Left lung (tissue), 10 donors: ENCODE results near the gene METTL13. TPM values are rescaled to one million over a fixed set of nuclear protein-coding genes. Genes with fewer than 3 reads are reported as not detected.
A peak's percentile ranks its signal among the peaks of the same experiment; 100 is the strongest.

Experiments used
- ATAC-seq: fragments of 200-7000 bp; cut with Tn5 transposase; one replicate; pipeline ENCODE4 v1.9.1; 2020; ENCODE audit warnings: moderate library complexity
- DNase-seq, 4 donors: peaks; one replicate each; pipeline ENCODE4 v3.0.0-alpha.2; 2013 to 2020
- H3K27ac ChIP-seq, 2 donors: fragments of 200-600 bp; sonication (generic) in 1 of 2; one replicate each; pipeline versions ENCODE4 v1.5.0 to v1.8.0; 2020 to 2021
- H3K27me3 ChIP-seq, 2 donors: fragments of 200-600 bp; sonication (generic) in 1 of 2; one replicate each; pipeline versions ENCODE4 v1.5.0 to v1.8.0; 2020 to 2021
- H3K36me3 ChIP-seq, 2 donors: fragments of 200-600 bp; sonication (generic) in 1 of 2; one replicate each; pipeline versions ENCODE4 v1.5.0 to v1.8.0; 2020 to 2021
- H3K4me1 ChIP-seq, 2 donors: fragments of 200-600 bp; one replicate each; pipeline ENCODE4 v1.8.0; 2021
- H3K4me3 ChIP-seq, 2 donors: fragments of 200-600 bp; sonication (generic) in 1 of 2; one replicate each; pipeline versions ENCODE4 v1.5.0 to v1.8.0; 2020 to 2021; ENCODE audit warnings: mild to moderate bottlenecking in 1 of 2
- H3K9me3 ChIP-seq, 2 donors: fragments of 200-600 bp; sonication (generic) in 1 of 2; one replicate each; pipeline versions ENCODE4 v1.5.0 to v1.8.0; 2020 to 2021
- CTCF ChIP-seq, 2 donors: fragments of 200-600 bp; sonication (generic) in 1 of 2; IDR thresholded peaks; one replicate each; pipeline versions ENCODE4 v1.5.0 to v1.8.0; 2021; ENCODE audit warnings: antibody characterized with exemption in 2 of 2
- intact Hi-C, 2 donors: fragments of 100-400 bp; cut with DNase I; formaldehyde crosslinking; loops; one replicate each; pipeline versions ENCODE4 v1.11.2 to v1.14.2; 2022
- polyA plus RNA-seq, 6 donors: library from polyadenylated mRNA; unstranded; fragments of 120-200 nt; gene quantifications; one replicate each; pipeline ENCODE4 v1.2.1, GENCODE V29; 2013; ENCODE audit not compliant: insufficient read length in 6 of 6
- total RNA-seq, 2 donors: library from RNA; stranded (reverse); fragmentation: NEBNext Ultra II Directional; extraction: Animal tissue kit (Norgen Biotek cat#: 25700); gene quantifications; one replicate each; pipeline ENCODE4 v1.2.1, GENCODE V29; 2021
- donor health status: DM: no; HTN: yes; CAD: no.
- donor health status: DM: no; HTN: no; CAD: no.

Gene METTL13
- total and polyA plus RNA-seq, 8 donors = 25.1 to 39.5 (median 34.8) TPM

GRCh38 chr1:171793636-171794035 is 12.2 kb downstream of the METTL13 start:
- Histone ChIP-seq H3K36me3 (peaks cover 0 to 95% of the 10 kb centered on the region in 2 donors), H3K9me3 (no peaks in the 10 kb centered on the region), H3K27me3 (no peaks in the 10 kb centered on the region), H3K4me3 (no peak overlapping the region), H3K4me1 (no peaks in the 10 kb centered on the region), H3K27ac (no peak overlapping the region)
- intact Hi-C loops = loop anchor here in 1 of 2 donors (10.0 kb wide), 1 partner anchor 191 kb away; no protein-coding TSS in a partner anchor
- no peak for TF ChIP-seq CTCF (IDR thresholded peaks at IDR 0.05)
- DNase-seq = no peak
- ATAC-seq = no peak

- H3K36me3 ChIP-seq = peaks cover 0 to 90% of the 10 kb centered on the region in 2 donors
- ATAC-seq = no peak
- DNase-seq = no peak
- intact Hi-C loops = loop anchor here in 1 of 2 donors (10.0 kb wide), 1 partner anchor 191 kb away; no protein-coding TSS in a partner anchor
- no peak for TF ChIP-seq CTCF (IDR thresholded peaks at IDR 0.05)
- no peak overlapping the region for H3K27ac ChIP-seq
- no peaks in the 10 kb centered on the region for H3K27me3 ChIP-seq
- H3K4me3 ChIP-seq = no peak overlapping the region
- no peaks in the 10 kb centered on the region for H3K4me1 ChIP-seq
- no peaks in the 10 kb centered on the region for H3K9me3 ChIP-seq
These were observed 12.6 kb downstream of the METTL13 start for GRCh38 chr1:171794085-171794484.

- Histone ChIP-seq H3K27me3 (no peaks in the 10 kb centered on the region), H3K4me3 (no peak overlapping the region), H3K27ac (no peak overlapping the region), H3K4me1 (no peaks in the 10 kb centered on the region), H3K36me3 (peaks cover 0 to 73% of the 10 kb centered on the region in 2 donors), H3K9me3 (no peaks in the 10 kb centered on the region)
- DNase-seq (no peak), ATAC-seq (no peak)
- no peak for TF ChIP-seq CTCF (IDR thresholded peaks at IDR 0.05)
- intact Hi-C loops = loop anchor here in 1 of 2 donors (10.0 kb wide), 1 partner anchor 188 kb away; no protein-coding TSS in a partner anchor
These were observed 15.1 kb downstream of the METTL13 start for GRCh38 chr1:171796592-171796991.

GRCh38 chr1:171798311-171798710 is 16.9 kb downstream of the METTL13 start:
- Histone ChIP-seq H3K9me3 (no peaks in the 10 kb centered on the region), H3K4me1 (peaks cover 0 to 8% of the 10 kb centered on the region in 2 donors), H3K27ac (no peak overlapping the region), H3K27me3 (no peaks in the 10 kb centered on the region), H3K36me3 (peaks cover 0 to 56% of the 10 kb centered on the region in 2 donors), H3K4me3 (no peak overlapping the region)
- no peak for ATAC-seq
- intact Hi-C loops = loop anchor here in 1 of 2 donors (10.0 kb wide), 1 partner anchor 186 kb away; no protein-coding TSS in a partner anchor
- no peak for TF ChIP-seq CTCF (IDR thresholded peaks at IDR 0.05)
- no peak for DNase-seq

GRCh38 chr1:171798765-171799164 is 17.3 kb downstream of the METTL13 start:
- H3K27ac ChIP-seq = no peak overlapping the region
- H3K36me3 ChIP-seq = peaks cover 0 to 51% of the 10 kb centered on the region in 2 donors
- H3K4me3 ChIP-seq = no peak overlapping the region
- ATAC-seq (no peak), DNase-seq (peak in 2 of 4 donors; percentile 40 to 47)
- H3K9me3 ChIP-seq = no peaks in the 10 kb centered on the region
- H3K27me3 ChIP-seq = no peaks in the 10 kb centered on the region
- intact Hi-C loops = loop anchor here in 1 of 2 donors (10.0 kb wide), 1 partner anchor 186 kb away; no protein-coding TSS in a partner anchor
- peaks cover 0 to 10% of the 10 kb centered on the region in 2 donors for H3K4me1 ChIP-seq
- no peak for TF ChIP-seq CTCF (IDR thresholded peaks at IDR 0.05)
